ENCODE results near the gene PPIB.

- TF ChIP-seq MYC (IDR thresholded peaks at IDR 0.05; ENCODE audit: borderline replicate concordance, low read length) (no peak), CTCF (IDR thresholded peaks at IDR 0.05) (no peak), CEBPB (IDR thresholded peaks at IDR 0.05) (peak in 1 of 2 experiments; percentile 32; a peak in 1 of 4 replicates), EHMT2 (IDR thresholded peaks at IDR 0.05; ENCODE audit: low read depth) (no peak), CHD2 (IDR thresholded peaks at IDR 0.05; ENCODE audit: low read length, partially characterized antibody) (no peak), CHD4 (IDR thresholded peaks at IDR 0.05; ENCODE audit: borderline replicate concordance) (no peak), REST (IDR thresholded peaks at IDR 0.05) (no peak), BCL3 (IDR thresholded peaks at IDR 0.05) (no peak), RAD21 (conservative IDR thresholded peaks at IDR 0.05 in 1 of 2, IDR thresholded peaks at IDR 0.05 in 1 of 2) (no peak), HDAC2 (IDR thresholded peaks at IDR 0.05) (no peak)
Measured at GRCh38 chr15:64112904-64113303, 49.9 kb downstream of the PPIB start.
